ENCODE measurements around the gene GID4. TPM values are rescaled to one million over a fixed set of nuclear protein-coding genes. Genes with fewer than 3 reads are reported as not detected.
A peak's percentile ranks its signal among the peaks of the same experiment; 100 is the strongest.

Gene GID4
- total RNA-seq, 1 experiment from 2014 or later = 11.4 TPM

- Histone ChIP-seq H4K8ac (replicated peaks; ENCODE audit: insufficient read length, low read depth, low read length) (no peak overlapping the region), H3K27me3 (ENCODE audit: insufficient read depth, low read length) (no peaks in the 10 kb centered on the region), H3K4ac (ENCODE audit: low read depth, low read length) (no peak overlapping the region), H3K4me1 (ENCODE audit: insufficient read depth, low read length) (no peaks in the 10 kb centered on the region), H4K91ac (ENCODE audit: insufficient read length, low read depth, low read length) (no peak overlapping the region), H3K9me3 (ENCODE audit: control insufficient read depth, low read depth, low read length) (no peaks in the 10 kb centered on the region), H3T11ph (ENCODE audit: low read length) (no peak overlapping the region), H2BK120ac (ENCODE audit: low read depth, low read length, poor library complexity, severe bottlenecking) (no peak overlapping the region), H2BK15ac (ENCODE audit: low read depth, low read length) (no peak overlapping the region), H3K56ac (ENCODE audit: insufficient read length, low read depth, low read length) (no peak overlapping the region), H2BK12ac (ENCODE audit: insufficient read length, low read depth, low read length) (no peak overlapping the region), H3K27ac (ENCODE audit: insufficient read length, low read depth, low read length) (no peak overlapping the region), H3K9ac (ENCODE audit: extremely low read depth, insufficient read length, low read length) (no peak overlapping the region), H2BK20ac (ENCODE audit: low read depth, low read length, poor library complexity, severe bottlenecking) (no peak overlapping the region), H3K23ac (ENCODE audit: insufficient read length, low read depth, low read length) (no peak overlapping the region), H4K20me1 (ENCODE audit: control insufficient read depth, insufficient read depth, insufficient read length) (no peaks in the 10 kb centered on the region), H2BK5ac (ENCODE audit: insufficient read length, low read length) (no peak overlapping the region), H3K79me2 (ENCODE audit: insufficient read depth, low read length) (no peaks in the 10 kb centered on the region), H2AFZ (ENCODE audit: low read length) (no peak overlapping the region), H3K79me1 (ENCODE audit: insufficient read depth, low read depth, low read length, poor library complexity, severe bottlenecking) (no peaks in the 10 kb centered on the region), H2AK5ac (ENCODE audit: insufficient read length, low read length) (no peak overlapping the region), H3K18ac (ENCODE audit: insufficient read length, low read depth, low read length) (no peak overlapping the region), H4K5ac (ENCODE audit: insufficient read length, low read depth, low read length) (no peak overlapping the region), H3K14ac (ENCODE audit: insufficient read depth, low read length) (no peak overlapping the region), H3K23me2 (ENCODE audit: insufficient read length, low read depth, low read length, poor library complexity, severe bottlenecking) (no peaks in the 10 kb centered on the region), H3K4me2 (ENCODE audit: insufficient read depth, insufficient read length, low read length) (no peak overlapping the region)
- peak; percentile 63 for DNase-seq
- peak; percentile 67 for TF ChIP-seq CTCF (conservative IDR thresholded peaks at IDR 0.05)
- no CpG with 5 or more reads among the region's 15 CpGs for WGBS (ENCODE audit: extremely low coverage, insufficient read length, low lambda C conversion rate)
- H3K27me3 Mint-ChIP-seq (ENCODE audit: low read depth) = no peaks in the 10 kb centered on the region
- peaks cover 17 to 62% (median 30%) of the 10 kb centered on the region in 3 experiments; a peak in 6 of 7 replicates for H3K36me3 Mint-ChIP-seq (ENCODE audit: insufficient read depth in 1 of 3, low read depth in 3 of 3)
- H3K4me3 Mint-ChIP-seq = no peak overlapping the region
- H3K27ac Mint-ChIP-seq = peak overlapping the region; percentile 54 to 78 (median 57); a peak in 4 of 7 replicates
- no peaks in the 10 kb centered on the region for H3K9me3 Mint-ChIP-seq
- H3K4me1 Mint-ChIP-seq = peaks cover under 1% of the 10 kb centered on the region in 2 experiments
Observed at GRCh38 chr17:18093616-18094408, 54.6 kb downstream of the GID4 start.
